ENCODE results near the gene NBL1.

- TF ChIP-seq EZH2 (IDR thresholded peaks at IDR 0.05; ENCODE audit: borderline replicate concordance) (no peak), EZH2phosphoT487 (IDR thresholded peaks at IDR 0.05; ENCODE audit: low read depth, severe bottlenecking, unreplicated experiment) (no peak)
These were observed 990 bp upstream of the NBL1 start for GRCh38 chr1:19643121-19643520.
